Suppressor macrophage treated with lipopolysaccharide for 1 hour (primary cell): ENCODE measurements around the gene COL5A2.

Experiments used
- DNase-seq, 3 donors: peaks; one replicate each; pipeline ENCODE4 v3.0.0-alpha.2; 2020 to 2022

Gene COL5A2

GRCh38 chr2:189047171-189047888, 132.2 kb downstream of the COL5A2 start:
- DNase-seq: no peak

- DNase-seq: no peak
Measured at GRCh38 chr2:189046320-189046719, 133.2 kb downstream of the COL5A2 start.

GRCh38 chr2:189045836-189046235, 133.7 kb downstream of the COL5A2 start:
- DNase-seq: no peak

- DNase-seq: no peak
Measured at GRCh38 chr2:189037518-189037917, 142.0 kb downstream of the COL5A2 start.

GRCh38 chr2:189024901-189025618, 154.5 kb downstream of the COL5A2 start:
- no peak for DNase-seq

- no peak for DNase-seq
Measured at GRCh38 chr2:189022492-189022891, 157.1 kb downstream of the COL5A2 start.

GRCh38 chr2:189022053-189022481, 157.5 kb downstream of the COL5A2 start:
- DNase-seq: no peak

- DNase-seq: no peak
Measured at GRCh38 chr2:189020179-189020578, 159.4 kb downstream of the COL5A2 start.

- no peak for DNase-seq
Measured at GRCh38 chr2:189018631-189019030, 160.9 kb downstream of the COL5A2 start.

GRCh38 chr2:189016311-189016861, 163.2 kb downstream of the COL5A2 start:
- no peak for DNase-seq

GRCh38 chr2:189015359-189015758, 164.2 kb downstream of the COL5A2 start:
- no peak for DNase-seq

GRCh38 chr2:189014449-189015138, 165.0 kb downstream of the COL5A2 start:
- DNase-seq: no peak

- DNase-seq: no peak
Measured at GRCh38 chr2:189013671-189014448, 165.7 kb downstream of the COL5A2 start.

GRCh38 chr2:189013031-189013430, 166.5 kb downstream of the COL5A2 start:
- no peak for DNase-seq

- DNase-seq: no peak
Measured at GRCh38 chr2:189012351-189012750, 167.2 kb downstream of the COL5A2 start.

GRCh38 chr2:189010536-189010935, 169.0 kb downstream of the COL5A2 start:
- DNase-seq: no peak

GRCh38 chr2:189008555-189009262, 170.9 kb downstream of the COL5A2 start:
- no peak for DNase-seq

- no peak for DNase-seq
Measured at GRCh38 chr2:189002079-189002478, 177.5 kb downstream of the COL5A2 start.

- no peak for DNase-seq
Measured at GRCh38 chr2:189000221-189000620, 179.3 kb downstream of the COL5A2 start.

- DNase-seq: no peak
Measured at GRCh38 chr2:188997263-188997662, 182.3 kb downstream of the COL5A2 start.

- no peak for DNase-seq
Measured at GRCh38 chr2:188993247-188993646, 186.3 kb downstream of the COL5A2 start.

GRCh38 chr2:188986839-188987238, 192.7 kb downstream of the COL5A2 start:
- DNase-seq: no peak
